ENCODE measurements around the gene GPR137B. TPM values are rescaled to one million over a fixed set of nuclear protein-coding genes. Genes with fewer than 3 reads are reported as not detected.

The GPR137B gene
- total and polyA plus RNA-seq, 9 of the 15 experiments (the other 6 are each of a cell fraction or from before 2014, with no cell fraction given) = 0.04 to 1.0 (median 0.62) TPM

DNA sequence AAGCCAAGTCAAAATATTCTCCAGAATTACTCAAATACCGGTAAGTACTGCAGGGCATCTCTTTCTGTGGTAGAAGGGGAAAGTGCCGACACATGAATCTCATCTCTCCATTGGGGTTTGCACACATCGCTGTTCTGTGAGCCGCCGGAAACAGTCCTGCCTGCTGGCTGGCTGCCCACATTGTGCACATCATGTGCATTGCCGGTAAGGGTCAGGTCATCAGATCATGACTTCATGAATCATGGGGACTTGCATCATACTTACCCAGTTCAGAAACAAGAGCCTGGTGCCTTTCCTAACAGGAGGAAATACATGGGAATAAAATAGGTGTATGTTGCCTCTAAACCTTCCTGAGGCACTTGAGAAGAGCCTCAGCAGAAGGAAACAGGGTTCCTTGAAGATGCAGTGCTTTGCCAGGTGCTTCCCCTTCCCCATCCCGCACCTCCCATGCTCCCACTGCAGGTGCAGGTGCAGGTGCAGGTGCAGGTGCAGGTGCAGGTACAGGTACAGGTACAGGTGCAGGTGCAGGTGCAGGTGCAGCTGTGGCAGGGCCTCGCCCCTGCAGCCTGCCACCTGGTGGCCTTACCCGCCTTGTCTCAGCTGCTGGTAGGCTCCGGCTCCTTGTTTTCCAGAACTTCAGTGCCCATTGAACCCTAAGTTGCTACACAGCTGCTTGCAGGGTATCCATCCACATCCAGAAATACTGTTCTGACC lies 26.5 kb downstream of the GPR137B start (continued):
- TF ChIP-seq, protein P1, sequence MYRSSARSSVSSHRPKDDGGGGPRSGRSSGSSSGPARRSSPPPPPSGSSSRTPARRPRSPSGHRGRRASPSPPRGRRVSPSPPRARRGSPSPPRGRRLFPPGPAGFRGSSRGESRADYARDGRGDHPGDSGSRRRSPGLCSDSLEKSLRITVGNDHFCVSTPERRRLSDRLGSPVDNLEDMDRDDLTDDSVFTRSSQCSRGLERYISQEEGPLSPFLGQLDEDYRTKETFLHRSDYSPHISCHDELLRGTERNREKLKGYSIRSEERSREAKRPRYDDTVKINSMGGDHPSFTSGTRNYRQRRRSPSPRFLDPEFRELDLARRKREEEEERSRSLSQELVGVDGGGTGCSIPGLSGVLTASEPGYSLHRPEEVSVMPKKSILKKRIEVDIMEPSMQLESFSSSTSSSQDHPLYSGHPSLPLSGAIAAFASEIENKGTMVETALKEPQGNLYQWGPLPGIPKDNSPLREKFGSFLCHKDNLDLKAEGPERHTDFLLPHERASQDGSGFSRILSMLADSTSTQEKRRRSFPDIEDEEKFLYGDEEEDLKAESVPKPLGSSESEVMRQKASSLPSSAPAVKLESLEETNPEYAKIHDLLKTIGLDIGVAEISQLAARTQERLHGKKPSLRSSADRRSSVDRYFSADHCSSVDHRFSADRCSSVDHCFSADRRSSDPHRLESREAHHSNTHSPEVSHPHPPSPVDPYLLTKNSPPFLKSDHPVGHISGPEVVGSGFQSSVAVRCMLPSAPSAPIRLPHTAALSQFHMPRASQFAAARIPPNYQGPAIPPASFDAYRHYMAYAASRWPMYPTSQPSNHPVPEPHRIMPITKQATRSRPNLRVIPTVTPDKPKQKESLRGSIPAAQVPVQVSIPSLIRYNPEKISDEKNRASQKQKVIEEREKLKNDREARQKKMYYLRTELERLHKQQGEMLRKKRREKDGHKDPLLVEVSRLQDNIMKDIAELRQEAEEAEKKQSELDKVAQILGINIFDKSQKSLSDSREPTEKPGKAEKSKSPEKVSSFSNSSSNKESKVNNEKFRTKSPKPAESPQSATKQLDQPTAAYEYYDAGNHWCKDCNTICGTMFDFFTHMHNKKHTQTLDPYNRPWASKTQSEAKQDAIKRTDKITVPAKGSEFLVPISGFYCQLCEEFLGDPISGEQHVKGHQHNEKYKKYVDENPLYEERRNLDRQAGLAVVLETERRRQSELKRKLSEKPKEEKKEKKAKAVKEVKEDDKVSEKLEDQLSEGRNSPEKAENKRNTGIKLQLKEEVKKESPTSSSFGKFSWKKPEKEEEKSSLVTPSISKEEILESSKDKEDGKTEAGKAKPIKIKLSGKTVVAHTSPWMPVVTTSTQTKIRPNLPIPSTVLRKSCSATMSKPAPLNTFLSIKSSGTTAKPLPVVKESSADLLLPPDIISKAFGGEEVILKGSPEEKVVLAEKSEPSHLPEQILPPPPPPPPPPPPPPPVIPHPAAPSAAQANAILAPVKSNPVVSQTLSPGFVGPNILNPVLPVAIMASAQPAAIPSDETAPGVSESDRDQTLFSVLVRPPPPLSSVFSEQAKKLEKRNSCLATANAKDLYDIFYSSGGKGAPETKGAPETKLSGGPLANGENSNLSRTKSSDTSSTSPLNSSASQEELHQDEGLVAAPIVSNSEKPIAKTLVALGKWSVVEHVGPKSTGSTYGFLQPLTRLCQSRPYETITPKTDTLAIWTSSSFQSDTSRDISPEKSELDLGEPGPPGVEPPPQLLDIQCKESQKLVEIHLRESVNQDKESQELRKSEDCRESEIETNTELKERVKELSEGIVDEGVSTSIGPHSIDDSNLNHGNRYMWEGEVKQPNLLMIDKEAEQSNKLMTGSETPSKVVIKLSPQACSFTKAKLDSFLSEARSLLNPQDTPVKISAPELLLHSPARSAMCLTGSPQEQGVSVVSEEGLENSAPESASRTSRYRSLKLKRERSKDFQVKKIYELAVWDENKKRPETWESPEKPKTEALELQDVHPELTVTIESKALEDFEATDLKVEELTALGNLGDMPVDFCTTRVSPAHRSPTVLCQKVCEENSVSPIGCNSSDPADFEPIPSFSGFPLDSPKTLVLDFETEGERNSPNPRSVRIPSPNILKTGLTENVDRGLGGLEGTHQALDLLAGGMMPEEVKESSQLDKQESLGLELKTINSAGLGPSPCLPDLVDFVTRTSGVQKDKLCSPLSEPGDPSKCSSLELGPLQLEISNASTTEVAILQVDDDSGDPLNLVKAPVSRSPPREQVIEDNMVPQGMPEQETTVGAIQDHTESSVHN (IDR thresholded peaks at IDR 0.05; ENCODE audit: borderline replicate concordance in 1 of 2, low read depth in 1 of 2) = peak in 1 of 2 experiments; percentile 74; a peak in 1 of 4 replicates
- TF ChIP-seq RB1 (IDR thresholded peaks at IDR 0.05; ENCODE audit: low read depth) (no peak), PURB (CRISPR knock-in tag; IDR thresholded peaks at IDR 0.05; ENCODE audit: low read depth) (no peak), CREM (IDR thresholded peaks at IDR 0.05; ENCODE audit: low read depth) (peak; percentile 78), ZNF224 (CRISPR knock-in tag; IDR thresholded peaks at IDR 0.05) (no peak), RBM39 (optimal IDR thresholded peaks at IDR 0.05; ENCODE audit: low read depth, low read length) (no peak), NEUROD1 (IDR thresholded peaks at IDR 0.05; ENCODE audit: borderline replicate concordance, low read depth, low read length, partially characterized antibody) (no peak)

All from K562 (cell line).